Adipocyte (in vitro differentiated cells): ENCODE measurements around the gene RBL2.

Experiments used
- DNase-seq: peaks from one replicate; pipeline ENCODE4 v3.0.0-alpha.2; 2015; ENCODE audit warnings: low read depth
- H3K27me3 ChIP-seq: replicated peaks from 2 replicates; pipeline ENCODE4 v1.7.0; 2013; ENCODE audit warnings: mild to moderate bottlenecking, low read length, moderate library complexity; ENCODE audit not compliant: control insufficient read depth, insufficient read depth
- H3K36me3 ChIP-seq: 2 replicates; pipeline ENCODE4 v1.7.0; 2013; ENCODE audit warnings: low read length, mild to moderate bottlenecking, moderate library complexity; ENCODE audit not compliant: control insufficient read depth, insufficient read depth, severe bottlenecking
- H3K4me1 ChIP-seq: 2 replicates; pipeline ENCODE4 v1.7.0; 2013; ENCODE audit warnings: mild to moderate bottlenecking, low read length, moderate library complexity; ENCODE audit not compliant: control insufficient read depth, insufficient read depth
- H3K4me3 ChIP-seq: 2 replicates; pipeline ENCODE4 v1.7.0; 2013; ENCODE audit warnings: mild to moderate bottlenecking, low read length, moderate library complexity
- H3K9ac ChIP-seq: 2 replicates; pipeline ENCODE4 v1.7.0; 2013; ENCODE audit warnings: mild to moderate bottlenecking, low read length, moderate library complexity
- H3K9me3 ChIP-seq: 2 replicates; pipeline ENCODE4 v1.7.0; 2013; ENCODE audit warnings: mild to moderate bottlenecking, low read length, moderate library complexity; ENCODE audit not compliant: control insufficient read depth

The RBL2 gene

DNA sequence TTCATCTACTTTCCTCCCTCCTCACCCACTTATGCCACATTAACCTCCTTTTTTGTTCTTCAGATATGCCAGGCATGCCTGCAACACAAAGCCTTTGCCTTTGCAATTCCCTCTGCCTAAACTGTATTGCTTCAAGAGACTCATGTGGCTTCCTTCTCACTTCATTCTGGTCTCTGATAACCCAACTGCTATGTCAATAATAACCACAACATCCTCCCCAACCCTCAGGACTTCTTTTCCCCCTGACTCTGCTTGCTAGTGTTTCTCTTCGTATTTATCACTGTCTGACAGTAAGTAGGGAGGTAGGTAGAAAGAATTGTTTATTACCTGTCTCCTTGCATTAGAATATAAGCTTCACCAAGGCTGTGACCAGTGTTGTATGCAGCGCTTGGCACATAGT, 22.4 kb downstream of the RBL2 start:
- peaks cover 91% of the 10 kb centered on the region for H3K36me3 ChIP-seq
- no peaks in the 10 kb centered on the region for H3K4me1 ChIP-seq
- DNase-seq, result no peak
- H3K27me3 ChIP-seq, result no peaks in the 10 kb centered on the region
- H3K9me3 ChIP-seq, result no peaks in the 10 kb centered on the region
- H3K4me3 ChIP-seq, result no peak overlapping the region
- H3K9ac ChIP-seq, result no peak overlapping the region

- DNase-seq, result no peak
- no peak overlapping the region for H3K4me3 ChIP-seq
- no peaks in the 10 kb centered on the region for H3K4me1 ChIP-seq
- H3K36me3 ChIP-seq, result peaks cover 92% of the 10 kb centered on the region
- no peaks in the 10 kb centered on the region for H3K27me3 ChIP-seq
- H3K9ac ChIP-seq, result no peak overlapping the region
- no peaks in the 10 kb centered on the region for H3K9me3 ChIP-seq
Observed at GRCh38 chr16:53457670-53458069, 23.4 kb downstream of the RBL2 start.

DNA sequence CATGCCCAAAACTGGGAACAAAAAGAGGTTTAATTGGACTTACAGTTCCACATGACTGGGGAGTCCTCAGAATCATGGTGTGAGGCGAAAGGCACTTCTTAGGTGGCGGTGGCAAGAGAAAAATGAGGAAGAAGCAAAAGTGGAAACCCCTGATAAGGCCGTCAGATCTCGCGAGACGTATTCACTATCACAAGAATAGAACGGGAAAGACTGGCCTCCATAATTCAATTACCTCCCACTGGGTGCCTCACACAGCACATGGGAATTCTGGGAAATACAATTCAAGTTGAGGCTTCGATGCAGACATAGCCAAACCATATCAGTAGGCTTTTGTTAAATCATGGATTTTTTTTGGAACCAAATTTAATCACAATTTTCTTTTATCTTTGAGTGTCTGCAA, 24.4 kb downstream of the RBL2 start:
- no peaks in the 10 kb centered on the region for H3K4me1 ChIP-seq
- H3K27me3 ChIP-seq, result no peaks in the 10 kb centered on the region
- no peaks in the 10 kb centered on the region for H3K9me3 ChIP-seq
- no peak overlapping the region for H3K4me3 ChIP-seq
- H3K36me3 ChIP-seq, result peaks cover 88% of the 10 kb centered on the region
- DNase-seq, result no peak
- H3K9ac ChIP-seq, result no peak overlapping the region

- Histone ChIP-seq H3K9me3 (no peaks in the 10 kb centered on the region), H3K27me3 (no peaks in the 10 kb centered on the region), H3K36me3 (peaks cover 83% of the 10 kb centered on the region), H3K4me1 (peaks cover 5% of the 10 kb centered on the region), H3K4me3 (no peak overlapping the region), H3K9ac (no peak overlapping the region)
- DNase-seq, result peak; percentile 63
Observed at GRCh38 chr16:53465606-53466280, 31.5 kb downstream of the RBL2 start.

- peaks cover 74% of the 10 kb centered on the region for H3K36me3 ChIP-seq
Observed at GRCh38 chr16:53476867-53477266, 42.6 kb downstream of the RBL2 start.

GRCh38 chr16:53478965-53479364, 44.7 kb downstream of the RBL2 start:
- Histone ChIP-seq H3K36me3 (peaks cover 73% of the 10 kb centered on the region), H3K27me3 (no peaks in the 10 kb centered on the region)

More at GRCh38 chr16:53476867-53477266, 42.6 kb downstream of the RBL2 start:
- no peak for DNase-seq
- Histone ChIP-seq H3K9ac (no peak overlapping the region), H3K4me3 (no peak overlapping the region), H3K27me3 (no peaks in the 10 kb centered on the region), H3K4me1 (peaks cover 9% of the 10 kb centered on the region), H3K9me3 (no peaks in the 10 kb centered on the region)

GRCh38 chr16:53480394-53480793, 46.1 kb downstream of the RBL2 start:
- DNase-seq, result no peak
- peaks cover 15% of the 10 kb centered on the region for H3K4me1 ChIP-seq
- no peaks in the 10 kb centered on the region for H3K9me3 ChIP-seq
- H3K4me3 ChIP-seq, result no peak overlapping the region
- no peaks in the 10 kb centered on the region for H3K27me3 ChIP-seq
- H3K9ac ChIP-seq, result no peak overlapping the region
- peaks cover 75% of the 10 kb centered on the region for H3K36me3 ChIP-seq

More at GRCh38 chr16:53478965-53479364, 44.7 kb downstream of the RBL2 start:
- no peak overlapping the region for H3K4me3 ChIP-seq
- no peak for DNase-seq
- H3K4me1 ChIP-seq, result peaks cover 15% of the 10 kb centered on the region
- no peak overlapping the region for H3K9ac ChIP-seq
- no peaks in the 10 kb centered on the region for H3K9me3 ChIP-seq

GRCh38 chr16:53482123-53482522, 47.9 kb downstream of the RBL2 start:
- peak overlapping the region; percentile 58 for H3K9ac ChIP-seq
- no peak for DNase-seq
- no peak overlapping the region for H3K4me3 ChIP-seq
- H3K9me3 ChIP-seq, result no peaks in the 10 kb centered on the region
- peaks cover 89% of the 10 kb centered on the region for H3K36me3 ChIP-seq
- H3K27me3 ChIP-seq, result no peaks in the 10 kb centered on the region
- H3K4me1 ChIP-seq, result peaks cover 15% of the 10 kb centered on the region

DNA sequence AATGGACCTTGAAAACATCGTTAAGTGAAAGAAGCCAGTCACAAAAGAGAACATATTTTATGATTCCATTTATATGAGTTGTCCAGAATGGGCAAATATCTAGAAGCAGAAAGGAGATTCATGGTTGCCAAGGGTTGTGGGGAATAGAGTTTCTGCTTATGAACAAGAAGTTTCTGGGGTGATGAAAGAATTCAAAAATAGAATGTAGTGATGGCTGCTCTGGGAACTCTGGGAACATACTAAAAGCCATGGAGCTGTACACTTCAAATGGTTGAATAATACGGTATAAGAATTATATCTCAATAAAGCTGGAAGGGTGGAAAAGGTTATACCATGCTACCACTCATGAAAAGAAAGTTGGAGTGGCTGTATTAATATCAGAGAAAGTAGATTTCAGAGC, 50.3 kb downstream of the RBL2 start:
- peaks cover 84% of the 10 kb centered on the region for H3K36me3 ChIP-seq
- no peaks in the 10 kb centered on the region for H3K27me3 ChIP-seq
- DNase-seq, result no peak
- peaks cover 15% of the 10 kb centered on the region for H3K4me1 ChIP-seq
- no peaks in the 10 kb centered on the region for H3K9me3 ChIP-seq
- no peak overlapping the region for H3K9ac ChIP-seq
- H3K4me3 ChIP-seq, result no peak overlapping the region

- no peak for DNase-seq
- no peaks in the 10 kb centered on the region for H3K27me3 ChIP-seq
- H3K4me3 ChIP-seq, result no peak overlapping the region
- H3K9me3 ChIP-seq, result no peaks in the 10 kb centered on the region
- no peak overlapping the region for H3K9ac ChIP-seq
- peaks cover 84% of the 10 kb centered on the region for H3K36me3 ChIP-seq
- peaks cover 13% of the 10 kb centered on the region for H3K4me1 ChIP-seq
Observed at GRCh38 chr16:53486230-53486629, 52.0 kb downstream of the RBL2 start.

GRCh38 chr16:53489755-53490154, 55.5 kb downstream of the RBL2 start:
- peaks cover 81% of the 10 kb centered on the region for H3K36me3 ChIP-seq
- no peak overlapping the region for H3K9ac ChIP-seq

GRCh38 chr16:53492503-53492902, 58.2 kb downstream of the RBL2 start:
- H3K9me3 ChIP-seq, result no peaks in the 10 kb centered on the region
- no peak for DNase-seq
- no peaks in the 10 kb centered on the region for H3K27me3 ChIP-seq
- H3K36me3 ChIP-seq, result peaks cover 85% of the 10 kb centered on the region
- H3K9ac ChIP-seq, result no peak overlapping the region
- H3K4me1 ChIP-seq, result peaks cover 10% of the 10 kb centered on the region
- no peak overlapping the region for H3K4me3 ChIP-seq

More at GRCh38 chr16:53489755-53490154, 55.5 kb downstream of the RBL2 start:
- Histone ChIP-seq H3K9me3 (no peaks in the 10 kb centered on the region), H3K4me1 (peaks cover 10% of the 10 kb centered on the region), H3K4me3 (no peak overlapping the region), H3K27me3 (no peaks in the 10 kb centered on the region)
- DNase-seq, result no peak
